Omental fat pad (tissue), 4 donors: Measurements from ENCODE around the gene LMBRD2. TPM values are rescaled to one million over a fixed set of nuclear protein-coding genes. Genes with fewer than 3 reads are reported as not detected.
"Not testable (repeated sequence)": the region's sequence is repeated elsewhere in the genome, so short reads cannot be mapped to it uniquely, and the experiment has no call there.

Source experiments
- ATAC-seq: fragments of 150-250 bp; one replicate; pipeline ENCODE4 v1.9.1; 2016; ENCODE audit warnings: mild to moderate bottlenecking, moderate library complexity; ENCODE audit not compliant: low FRiP score
- DNase-seq: peaks from one replicate; pipeline ENCODE4 v3.0.0-alpha.2; 2019; ENCODE audit warnings: low spot score
- total RNA-seq, 4 donors: library from RNA; depleted of rRNA; stranded (reverse); fragments of >200 nt; gene quantifications; one replicate each; pipeline ENCODE4 v1.1.0, GENCODE V29; 2016
- TF ChIP-seq, protein P1 (sequence below), 3 donors: fragments of 450-650 bp; IDR thresholded peaks; one replicate each; pipeline ENCODE4 v1.5.1; 2016 to 2017; ENCODE audit warnings: antibody characterized with exemption in 3 of 3, mild to moderate bottlenecking in 3 of 3, moderate library complexity in 2 of 3

LMBRD2 gene
- 10 to 100 TPM in 1 of 4 donors, 1 to 10 TPM in 3; 6.2 to 12.0 (median 8.6) TPM for total RNA-seq

DNA sequence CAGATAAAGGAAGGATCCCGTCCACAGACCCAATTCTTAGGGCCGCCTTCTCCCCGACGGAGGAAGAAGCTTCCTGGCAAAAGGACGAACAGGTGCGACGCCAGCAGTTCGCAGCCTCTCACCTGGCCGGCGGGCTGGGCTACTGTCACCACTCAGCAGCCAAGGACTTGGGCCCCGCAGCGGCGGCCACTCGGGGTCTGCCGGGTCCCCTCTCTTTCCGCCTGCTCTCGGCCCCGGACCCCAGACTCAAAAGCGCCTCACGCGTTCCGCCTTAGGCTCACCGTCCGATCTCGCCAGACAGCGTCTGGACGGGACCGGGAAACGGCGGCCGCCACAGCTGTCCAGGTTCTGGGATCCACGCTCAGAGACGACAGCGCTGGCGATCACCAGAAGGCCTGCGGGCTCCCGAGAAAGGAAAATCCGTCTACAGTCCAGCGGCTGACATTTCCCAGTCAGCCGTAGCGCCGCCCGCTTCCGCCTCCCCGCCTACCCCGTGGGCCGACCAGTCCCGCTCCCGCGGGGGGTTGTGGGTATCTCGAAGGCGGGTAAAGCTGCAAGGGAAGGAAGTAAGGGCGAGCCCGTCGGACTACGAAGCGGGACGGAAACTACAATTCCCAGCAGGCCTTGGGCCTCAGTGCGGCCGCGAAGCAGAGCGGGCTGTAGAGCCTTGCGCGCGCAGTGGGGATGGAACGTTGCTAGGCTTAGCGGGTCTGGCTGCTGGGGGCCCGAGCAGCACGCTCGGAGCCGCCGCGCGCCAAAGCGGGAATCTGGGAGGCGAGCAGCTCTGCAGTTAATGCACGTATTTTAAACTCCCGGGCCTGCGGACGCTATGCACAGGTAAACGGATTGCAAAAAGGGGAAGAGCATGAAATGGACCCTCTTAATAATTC is at the start of gene LMBRD2, which contains the start of gene SKP2:
Gene LMBRD2 (minus strand): TSS at position 454 of the 890 bp plus-strand sequence. CDS start 8,538 bp downstream, outside the sequence.
Gene SKP2 (plus strand): TSS at position 678 of the 890 bp plus-strand sequence. CDS start 152 bp downstream, at position 830.
- peak; percentile 99 for ATAC-seq
- TF ChIP-seq, protein P1, sequence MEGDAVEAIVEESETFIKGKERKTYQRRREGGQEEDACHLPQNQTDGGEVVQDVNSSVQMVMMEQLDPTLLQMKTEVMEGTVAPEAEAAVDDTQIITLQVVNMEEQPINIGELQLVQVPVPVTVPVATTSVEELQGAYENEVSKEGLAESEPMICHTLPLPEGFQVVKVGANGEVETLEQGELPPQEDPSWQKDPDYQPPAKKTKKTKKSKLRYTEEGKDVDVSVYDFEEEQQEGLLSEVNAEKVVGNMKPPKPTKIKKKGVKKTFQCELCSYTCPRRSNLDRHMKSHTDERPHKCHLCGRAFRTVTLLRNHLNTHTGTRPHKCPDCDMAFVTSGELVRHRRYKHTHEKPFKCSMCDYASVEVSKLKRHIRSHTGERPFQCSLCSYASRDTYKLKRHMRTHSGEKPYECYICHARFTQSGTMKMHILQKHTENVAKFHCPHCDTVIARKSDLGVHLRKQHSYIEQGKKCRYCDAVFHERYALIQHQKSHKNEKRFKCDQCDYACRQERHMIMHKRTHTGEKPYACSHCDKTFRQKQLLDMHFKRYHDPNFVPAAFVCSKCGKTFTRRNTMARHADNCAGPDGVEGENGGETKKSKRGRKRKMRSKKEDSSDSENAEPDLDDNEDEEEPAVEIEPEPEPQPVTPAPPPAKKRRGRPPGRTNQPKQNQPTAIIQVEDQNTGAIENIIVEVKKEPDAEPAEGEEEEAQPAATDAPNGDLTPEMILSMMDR (IDR thresholded peaks at IDR 0.05), result no peak
- DNase-seq, result peak; percentile 87

DNA sequence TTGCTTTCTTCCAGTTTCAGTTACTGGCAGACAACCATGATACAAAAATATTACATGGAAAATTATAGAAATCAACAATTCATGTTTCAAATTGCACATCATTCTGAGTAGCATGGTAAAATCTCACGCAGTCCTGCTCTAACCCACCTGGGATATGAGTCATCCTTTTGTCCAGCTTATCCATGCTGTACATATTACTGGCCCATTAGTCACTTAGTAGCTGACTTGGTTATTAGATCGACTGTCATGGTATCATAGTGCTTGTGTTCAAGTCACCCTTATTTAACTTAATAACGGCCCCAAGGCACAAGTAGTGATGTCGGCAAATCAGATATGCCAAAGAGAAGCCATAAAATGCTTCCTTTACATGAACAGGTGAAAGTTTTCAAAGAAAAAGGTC is 48.8 kb upstream of the LMBRD2 start:
- TF ChIP-seq, protein P1 (IDR thresholded peaks at IDR 0.05), result no peak
- ATAC-seq (no peak), DNase-seq (no peak)

DNA sequence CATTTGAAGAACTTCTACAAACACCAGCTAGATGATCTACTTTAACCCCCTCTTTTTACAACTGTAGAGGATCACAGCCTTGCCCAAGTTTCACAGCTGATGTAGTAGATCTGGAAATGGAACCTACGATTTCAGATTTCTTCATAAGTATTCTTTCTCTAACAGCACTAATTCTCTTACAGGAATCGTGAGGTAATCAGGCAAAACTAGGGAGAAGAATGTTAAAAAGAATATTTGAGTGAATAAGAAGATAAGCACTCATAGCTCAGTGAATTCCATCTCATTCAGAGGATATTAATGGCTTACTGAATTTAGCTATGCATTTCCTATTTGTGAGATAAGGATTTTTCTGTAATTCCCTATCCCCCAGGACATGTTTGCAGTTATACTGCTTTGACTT is 47.9 kb upstream of the LMBRD2 start:
- ATAC-seq, result peak; percentile 69
- TF ChIP-seq, protein P1 (IDR thresholded peaks at IDR 0.05), result no peak
- DNase-seq, result no peak

DNA sequence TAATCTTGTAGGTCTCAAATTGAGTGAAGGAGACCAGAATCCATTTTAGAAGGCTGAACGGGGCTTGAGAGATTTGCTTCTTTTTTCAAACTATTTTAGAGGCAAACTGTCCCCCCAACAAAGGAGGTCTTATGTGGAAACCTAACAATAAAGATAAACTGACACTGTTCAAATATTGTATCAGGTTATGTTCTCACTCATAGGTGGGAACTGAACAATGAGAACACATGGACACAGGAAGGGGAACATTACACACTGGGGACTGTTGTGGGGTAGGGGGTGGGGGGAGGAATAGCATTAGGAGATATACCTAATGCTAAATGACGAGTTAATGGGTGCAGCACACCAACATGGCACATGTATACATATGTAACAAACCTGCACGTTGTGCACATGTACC is 47.1 kb upstream of the LMBRD2 start:
- DNase-seq, ATAC-seq: not testable (repeated sequence)

- ATAC-seq, result no peak
Measured at GRCh38 chr5:36198281-36198680, 46.6 kb upstream of the LMBRD2 start.

DNA sequence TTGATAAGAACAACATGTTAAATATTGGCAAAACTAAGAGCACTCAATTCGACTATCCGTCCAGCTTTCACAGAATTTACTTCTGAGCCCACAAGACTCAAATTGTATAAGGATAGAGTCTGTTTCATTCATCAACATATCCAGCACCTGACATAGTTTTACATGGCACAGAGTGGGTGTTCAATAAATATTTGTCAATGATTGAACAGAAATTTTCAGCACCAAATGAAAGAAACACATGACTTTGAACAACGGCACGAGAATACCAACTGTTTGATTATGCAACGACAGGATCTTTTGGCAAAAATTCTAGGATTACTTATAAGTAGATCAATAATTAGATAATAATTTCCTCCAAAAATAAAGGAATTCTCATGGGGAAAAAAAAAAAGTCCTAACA is 42.1 kb upstream of the LMBRD2 start:
- TF ChIP-seq, protein P1 (IDR thresholded peaks at IDR 0.05), result no peak
- DNase-seq (no peak), ATAC-seq (no peak)

More at GRCh38 chr5:36198281-36198680, 46.6 kb upstream of the LMBRD2 start:
- no peak for DNase-seq
- TF ChIP-seq, protein P1 (IDR thresholded peaks at IDR 0.05), result no peak

DNA sequence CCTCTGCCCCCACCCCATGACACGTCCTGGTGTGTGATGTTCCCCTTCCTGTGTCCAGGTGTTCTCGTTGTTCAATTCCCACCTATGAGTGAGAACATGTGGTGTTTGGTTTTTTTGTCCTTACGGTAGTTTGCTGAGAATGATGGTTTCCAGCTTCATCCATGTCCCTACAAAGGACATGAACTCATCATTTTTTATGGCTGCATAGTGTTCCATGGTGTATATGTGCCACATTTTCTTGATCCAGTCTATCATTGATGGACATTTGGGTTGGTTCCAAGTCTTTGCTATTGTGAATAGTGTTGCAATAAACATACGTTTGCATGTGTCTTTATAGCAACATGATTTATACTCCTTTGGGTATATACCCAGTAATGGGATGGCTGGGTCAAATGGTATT is 32.7 kb upstream of the LMBRD2 start:
- ATAC-seq, DNase-seq: not testable (repeated sequence)

- DNase-seq (no peak), ATAC-seq (no peak)
- TF ChIP-seq, protein P1 (IDR thresholded peaks at IDR 0.05), result no peak
Measured at GRCh38 chr5:36181774-36182173, 30.1 kb upstream of the LMBRD2 start.
